NCI-H82 (cell line): ENCODE measurements around the gene TDP1.
"Not testable (repeated sequence)": the region's sequence is repeated elsewhere in the genome, so short reads cannot be mapped to it uniquely, and the experiment has no call there.

ENCODE experiments used
- DNase-seq: peaks from one replicate; lab custom pipeline; 2025; lab: John Stamatoyannopoulos, UW

Gene TDP1

DNA sequence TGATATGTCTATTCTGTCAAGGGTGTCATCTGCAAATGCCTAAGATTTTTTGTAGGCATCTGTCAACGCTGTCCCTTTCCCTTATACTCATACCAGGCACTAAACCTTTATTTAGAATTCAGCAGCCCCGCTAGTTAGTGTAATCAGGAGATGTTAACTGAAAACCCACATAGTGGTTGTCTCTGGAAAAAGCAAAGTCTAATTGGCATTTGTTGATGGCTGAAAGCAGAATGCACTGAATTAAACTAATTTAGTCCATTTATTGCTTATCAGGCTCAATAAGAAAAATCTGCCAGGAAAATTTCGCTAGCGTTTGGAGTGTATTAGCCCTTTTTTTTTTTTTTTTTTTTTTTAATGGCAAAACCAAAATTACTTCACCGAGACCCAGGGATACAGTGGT, 34.5 kb downstream of the TDP1 start:
- no peak for DNase-seq

DNA sequence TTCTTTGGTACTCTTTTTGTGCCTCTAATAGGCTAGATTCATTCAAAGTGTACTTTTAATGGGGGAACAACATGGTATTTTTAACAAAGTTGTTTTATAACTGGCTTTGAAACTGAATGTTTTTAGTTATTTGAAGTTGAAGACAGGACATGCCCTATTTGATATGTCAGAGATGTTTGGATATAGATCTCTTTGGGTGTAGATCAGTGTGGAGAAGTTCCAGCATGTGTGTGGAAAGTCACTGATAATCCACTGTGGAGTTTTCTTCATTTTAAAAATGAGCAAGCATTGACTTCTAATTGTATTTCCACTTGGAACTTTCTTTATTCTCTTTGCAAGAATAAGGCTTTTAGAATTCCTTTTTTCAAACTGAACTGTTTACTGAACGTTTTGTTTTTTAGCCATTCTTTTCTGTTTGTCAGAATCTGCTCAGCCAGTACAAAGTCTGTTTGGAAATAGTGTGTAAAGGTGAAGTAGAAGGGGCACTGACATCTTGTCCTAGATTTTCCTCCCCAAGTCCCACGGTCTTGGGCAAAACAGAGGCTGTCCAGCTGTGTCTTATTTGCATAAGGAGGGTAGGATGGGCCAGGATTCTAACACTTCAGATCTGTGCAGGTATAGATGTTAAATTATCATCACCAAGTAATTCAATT, 35.0 kb downstream of the TDP1 start:
- DNase-seq: no peak

DNA sequence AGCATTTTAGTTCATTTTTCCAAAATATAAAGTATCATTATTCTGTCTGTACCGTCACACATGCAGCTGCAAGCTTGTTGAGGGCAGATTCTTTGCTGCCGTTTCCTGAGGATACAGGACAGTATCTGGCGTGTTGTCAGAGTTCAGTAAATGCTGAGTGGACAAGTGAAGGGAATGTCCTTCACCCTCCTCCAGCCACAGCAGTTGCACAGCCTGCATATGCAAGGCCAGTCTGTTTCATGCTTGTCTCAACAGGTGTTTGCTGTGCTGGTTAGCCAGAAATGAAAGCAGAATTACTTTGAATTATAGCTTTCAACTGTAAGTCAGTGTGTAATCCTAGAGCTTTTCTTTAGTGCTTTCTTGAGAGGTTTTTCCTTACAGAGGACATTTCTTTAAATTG, 36.5 kb downstream of the TDP1 start:
- no peak for DNase-seq

DNA sequence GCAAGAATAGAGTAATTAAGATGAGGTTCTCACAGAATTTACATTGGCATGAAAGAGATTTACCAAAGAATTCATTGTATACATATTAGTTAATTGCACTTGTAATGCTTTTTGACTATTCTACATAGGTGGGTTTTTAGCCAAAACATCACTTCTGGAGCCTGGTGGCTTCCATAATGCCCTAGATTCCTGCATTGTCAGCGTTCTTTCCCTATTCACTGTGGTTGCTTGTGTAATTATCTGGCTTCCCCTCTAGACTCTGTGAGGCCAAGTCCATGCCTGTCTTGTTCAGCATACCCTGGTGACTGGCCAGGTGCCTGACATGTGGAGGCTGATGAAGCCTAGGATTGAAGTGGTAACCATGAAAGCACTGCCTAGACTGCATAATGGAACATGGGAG, 41.2 kb downstream of the TDP1 start:
- DNase-seq: no peak

DNA sequence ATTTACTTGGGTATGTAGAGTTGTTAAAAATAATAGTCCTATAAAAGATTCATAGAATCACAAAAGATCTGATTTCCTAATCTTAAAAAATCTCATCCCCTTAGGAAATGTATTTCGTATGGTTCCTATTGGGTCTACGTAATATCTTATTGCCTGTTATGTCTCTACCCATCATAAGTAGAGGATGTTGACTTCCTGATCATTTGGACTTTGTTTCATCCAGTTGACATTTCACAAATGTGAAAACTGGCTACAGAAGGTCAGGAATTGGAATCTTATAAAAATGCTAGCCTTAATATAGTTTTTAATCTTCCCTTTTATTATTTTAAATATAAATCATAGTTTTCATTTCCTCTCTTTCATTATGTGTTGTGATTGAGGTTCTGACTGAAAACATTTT, 45.2 kb downstream of the TDP1 start:
- no peak for DNase-seq

DNA sequence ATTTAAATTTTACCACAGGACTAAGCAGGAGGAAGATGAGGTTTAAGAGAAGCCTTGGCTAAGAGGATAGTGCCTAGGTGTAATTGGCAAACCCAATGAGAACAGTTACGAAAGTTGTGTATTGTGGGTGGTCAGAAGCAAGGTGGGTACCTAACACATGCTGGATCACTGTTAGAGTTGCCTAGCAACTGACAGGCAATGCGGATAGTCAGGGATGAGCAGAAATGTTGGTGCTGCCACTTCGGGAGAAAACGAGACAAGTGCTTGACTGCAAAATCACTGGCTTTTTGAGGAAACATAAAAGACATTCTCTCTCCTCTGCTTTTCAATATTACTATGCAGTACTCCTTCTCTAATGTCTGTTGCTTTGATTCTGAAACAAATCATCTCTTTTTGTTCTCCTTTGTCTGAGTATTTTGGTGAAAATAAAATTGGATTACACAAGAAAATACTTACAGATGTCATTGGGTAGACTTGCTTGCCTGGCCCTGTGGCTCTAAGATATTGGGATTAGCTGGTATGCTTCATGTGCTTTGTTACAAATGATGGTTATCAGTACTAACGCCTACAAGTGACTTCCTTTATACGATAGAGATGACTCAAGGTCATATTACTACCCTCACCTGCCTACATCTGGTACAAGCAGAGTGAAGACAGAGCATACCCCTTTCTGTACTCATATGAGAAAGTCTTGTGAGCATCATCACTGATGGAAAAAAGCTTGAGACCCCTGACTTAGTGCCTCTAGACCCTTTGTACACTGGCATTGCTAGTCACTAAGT, 48.0 kb downstream of the TDP1 start:
- peak; percentile 3 for DNase-seq

DNA sequence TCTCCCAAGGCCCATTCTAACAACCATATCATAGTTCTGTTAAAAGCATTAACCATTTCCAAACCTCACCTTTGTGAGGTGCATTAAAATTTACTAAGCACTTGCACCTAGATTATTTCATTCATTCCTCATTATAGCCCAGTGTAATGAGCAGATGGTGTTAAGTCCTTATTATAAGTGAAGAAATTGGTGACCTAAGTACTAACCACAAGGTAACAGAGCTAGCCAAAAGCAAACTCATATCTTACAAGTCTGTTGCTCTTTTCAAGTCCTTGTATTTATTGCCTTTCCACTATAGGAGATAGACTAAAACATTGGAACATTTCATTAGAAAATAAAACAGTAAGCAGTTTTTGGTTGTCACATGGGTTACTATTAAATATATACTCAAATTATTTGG, 49.7 kb downstream of the TDP1 start:
- DNase-seq: no peak

DNA sequence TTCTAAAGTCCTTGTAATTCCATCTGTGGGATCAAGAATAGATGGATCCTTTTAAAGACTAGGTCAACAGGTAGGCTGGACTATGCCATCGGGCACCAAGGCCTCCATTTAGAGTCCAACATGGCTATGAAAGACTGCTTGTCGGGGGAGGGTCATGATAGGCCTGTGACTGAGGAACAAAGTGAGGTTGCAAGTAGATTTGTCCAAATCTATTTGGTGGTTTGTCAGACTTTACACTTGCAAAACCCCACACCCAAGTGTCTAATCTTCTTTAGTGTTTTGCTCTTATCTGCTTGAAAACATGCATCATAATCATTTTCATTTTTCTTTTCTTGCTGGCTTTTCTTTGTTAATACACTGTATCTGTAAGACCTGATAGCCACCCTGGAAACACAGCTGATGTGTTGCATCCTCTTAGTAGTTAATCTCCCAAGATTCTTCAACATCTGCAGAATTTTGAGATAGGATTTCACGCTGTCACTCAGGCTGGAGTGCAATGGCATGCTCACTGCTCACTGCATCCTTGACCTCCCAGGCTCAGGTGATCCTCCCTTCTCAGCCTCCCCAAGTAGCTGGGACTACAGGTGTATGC, 50.3 kb downstream of the TDP1 start:
- DNase-seq: no peak

DNA sequence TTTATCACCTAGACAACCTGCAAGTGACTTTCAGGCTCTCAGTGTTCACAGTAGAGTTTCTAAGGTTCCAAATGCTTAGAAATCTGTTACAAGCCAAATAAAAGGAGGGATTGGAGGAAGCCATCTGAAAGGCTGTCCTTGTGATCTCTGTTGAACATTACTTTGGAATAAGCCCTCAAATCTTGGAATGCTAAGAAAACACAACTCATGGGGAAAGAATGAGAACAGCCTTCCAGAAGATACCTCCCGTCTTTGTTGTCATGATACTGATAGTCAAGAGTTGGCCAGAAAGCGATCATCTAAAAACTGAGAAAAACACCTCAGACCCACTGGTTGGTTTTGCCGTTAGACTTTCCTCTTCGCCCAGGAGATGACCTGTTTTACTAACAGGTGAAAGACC, 61.6 kb downstream of the TDP1 start:
- DNase-seq: no peak

DNA sequence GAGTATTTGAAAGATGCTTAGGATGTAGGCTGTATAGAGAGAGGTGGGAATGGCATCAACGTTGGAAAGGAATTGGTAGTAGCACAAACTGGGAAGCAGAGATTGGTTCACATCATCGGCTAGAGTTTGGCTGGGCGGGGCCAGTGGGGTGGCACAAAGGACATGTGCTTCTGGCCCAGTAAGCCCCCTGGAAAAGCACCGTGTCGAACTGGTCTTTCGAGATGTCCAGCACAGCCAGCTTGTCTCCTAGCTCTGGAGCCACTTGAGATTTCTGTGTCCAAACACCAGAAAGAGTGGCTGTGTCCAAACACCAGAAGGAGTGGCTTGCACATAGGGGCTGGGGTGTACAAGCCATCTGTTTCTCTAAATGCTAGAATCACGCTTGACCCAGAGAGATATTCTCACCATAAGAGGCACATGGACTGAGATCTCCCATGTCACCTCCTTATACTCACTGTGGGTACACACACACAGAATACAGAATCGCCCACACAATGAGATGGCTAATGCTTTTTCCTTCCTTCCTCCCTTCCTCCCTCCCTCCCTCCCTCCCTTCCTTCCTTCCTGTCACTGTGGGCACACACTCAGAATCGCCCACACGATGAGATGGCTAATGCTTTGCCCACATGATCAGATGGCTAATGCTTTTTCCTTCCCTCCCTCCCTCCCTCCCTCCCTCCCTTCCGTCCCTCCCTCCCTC, 64.2 kb downstream of the TDP1 start:
- DNase-seq: no peak

DNA sequence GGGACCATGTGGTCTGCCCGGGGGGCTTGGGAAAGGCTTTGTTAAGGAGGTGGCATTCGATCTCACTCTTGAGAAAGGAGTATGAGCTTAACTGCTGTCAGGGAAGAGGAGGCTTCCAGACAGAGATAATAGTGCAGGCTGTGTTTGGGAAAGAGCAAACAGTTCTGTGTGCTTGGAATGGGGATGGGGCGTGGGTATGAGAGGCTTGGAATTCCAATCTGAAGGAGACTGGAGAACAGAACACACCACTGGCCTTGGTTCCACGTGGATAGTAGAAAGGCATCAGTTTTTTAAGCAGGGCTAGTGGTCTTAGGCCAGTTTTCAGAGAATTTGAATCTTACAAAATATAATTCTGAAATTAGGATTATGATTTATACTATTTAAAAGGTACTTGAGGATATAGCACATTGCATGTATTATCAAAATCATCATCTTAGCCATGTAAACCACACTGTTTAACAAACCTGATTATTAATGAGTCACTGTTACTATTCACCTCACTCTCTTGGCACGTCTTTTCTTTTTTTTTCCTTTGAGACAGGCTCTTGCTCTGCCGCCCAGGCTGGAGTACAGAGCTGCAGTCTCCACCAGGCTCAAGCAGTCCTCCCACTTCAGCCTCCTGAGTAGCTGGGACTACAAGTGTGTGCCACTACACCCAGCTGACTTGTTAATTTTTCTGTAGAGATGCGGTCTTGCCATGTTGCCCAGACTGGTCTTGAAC, 67.6 kb downstream of the TDP1 start:
- no peak for DNase-seq

DNA sequence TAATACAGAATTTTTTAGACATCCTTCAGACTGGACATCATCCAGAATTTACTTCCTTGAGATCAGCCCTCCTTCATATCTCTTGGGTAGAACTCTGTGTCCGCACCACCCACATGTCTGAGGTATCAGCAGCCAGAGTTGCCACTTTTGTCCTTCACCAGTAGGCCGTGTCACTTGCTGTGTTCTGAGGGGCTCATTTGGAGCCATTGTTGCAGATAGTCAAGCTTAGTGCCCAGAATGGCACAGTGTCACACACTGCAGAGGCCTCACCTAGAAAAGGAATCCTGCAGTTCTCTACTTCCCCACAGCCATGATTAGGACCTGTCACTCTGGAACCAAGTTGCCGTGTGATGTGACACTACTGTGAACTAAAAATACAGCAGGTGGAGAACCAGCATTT, 69.2 kb downstream of the TDP1 start:
- DNase-seq: no peak

DNA sequence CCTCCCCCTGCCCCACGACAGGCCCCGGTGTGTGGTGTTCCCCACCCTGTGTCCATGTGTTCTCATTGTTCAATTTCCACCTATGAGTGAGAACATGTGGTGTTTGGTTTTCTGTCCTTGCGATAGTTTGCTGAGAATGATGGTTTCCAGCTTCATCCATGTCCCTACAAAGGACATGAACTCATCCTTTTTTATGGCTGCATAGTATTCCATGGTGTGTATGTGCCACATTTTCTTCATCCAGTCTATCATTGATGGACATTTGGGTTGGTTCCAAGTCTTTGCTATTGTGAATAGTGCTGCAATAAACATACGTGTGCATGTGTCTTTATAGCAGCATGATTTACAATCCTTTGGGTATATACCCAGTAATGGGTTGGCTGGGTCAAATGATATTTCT, 70.9 kb downstream of the TDP1 start:
- DNase-seq: not testable (repeated sequence)

DNA sequence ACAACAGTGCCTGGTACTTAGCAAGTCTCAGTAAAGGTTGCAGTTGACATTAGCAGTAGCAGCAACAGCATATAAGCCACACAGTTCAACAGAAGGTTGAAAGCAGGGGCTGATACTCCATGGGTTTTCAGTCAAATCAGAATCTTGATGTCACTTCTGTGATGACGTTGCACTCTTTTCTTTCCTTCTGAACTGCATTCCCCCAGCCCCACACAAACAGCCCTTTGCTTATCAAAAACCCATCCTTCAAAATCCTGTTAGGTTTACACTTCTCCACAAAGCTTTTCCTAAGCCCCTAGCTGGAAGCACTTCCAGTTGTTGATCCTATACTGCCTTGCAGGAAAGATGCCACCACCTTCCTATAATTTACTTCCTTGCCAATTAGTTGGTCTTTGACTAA, 72.1 kb downstream of the TDP1 start:
- DNase-seq: peak; percentile 77

DNA sequence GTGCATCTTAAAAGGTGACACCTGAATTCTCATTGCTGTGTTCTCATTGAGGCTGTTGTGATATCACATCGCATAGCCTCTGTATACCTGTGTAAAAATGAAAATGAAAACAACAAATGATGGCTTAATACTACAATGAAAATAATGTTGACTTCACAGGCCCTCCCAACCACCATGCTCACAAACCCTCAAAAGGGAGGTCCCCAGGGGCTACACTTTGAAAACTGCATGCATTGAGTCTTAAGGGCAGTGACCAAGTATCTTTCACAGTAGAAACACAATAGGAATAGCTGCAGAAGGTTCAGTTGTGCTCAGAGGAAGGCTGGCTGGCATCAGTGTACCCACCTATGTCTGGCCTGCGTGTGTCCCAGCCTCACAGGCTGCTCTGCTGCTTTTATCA, 78.4 kb downstream of the TDP1 start:
- DNase-seq: no peak

DNA sequence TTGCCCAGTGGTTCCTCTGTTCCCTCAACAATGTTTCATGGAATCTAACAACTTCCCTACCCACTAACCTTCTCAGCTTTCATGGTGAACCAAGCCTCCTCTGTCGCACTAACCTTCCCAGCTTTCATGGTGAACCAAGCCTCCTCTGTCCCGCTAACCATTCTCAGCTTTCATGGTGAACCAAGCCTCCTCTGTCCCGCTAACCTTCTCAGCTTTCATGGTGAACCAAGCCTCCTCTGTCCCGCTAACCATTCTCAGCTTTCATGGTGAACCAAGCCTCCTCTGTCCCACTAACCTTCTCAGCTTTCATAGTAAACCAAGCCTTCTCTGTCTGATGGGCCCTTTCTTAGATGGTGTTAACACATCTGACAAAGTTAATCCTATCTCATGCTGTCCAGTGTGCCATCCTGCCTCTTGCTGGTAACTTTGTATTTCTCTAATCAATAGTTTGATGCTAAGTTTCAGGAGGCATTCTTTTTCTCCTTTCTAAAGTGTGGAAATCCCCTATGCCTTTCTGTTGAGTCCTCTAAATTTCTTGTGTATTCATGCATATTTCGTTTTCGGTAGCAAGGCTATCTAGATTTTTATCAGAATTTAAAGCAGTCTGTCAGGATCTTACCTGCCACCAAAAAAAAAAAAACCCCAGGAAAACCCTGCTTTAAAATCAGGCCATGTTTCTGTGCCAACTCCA, 79.3 kb downstream of the TDP1 start:
- DNase-seq: peak; percentile 38

DNA sequence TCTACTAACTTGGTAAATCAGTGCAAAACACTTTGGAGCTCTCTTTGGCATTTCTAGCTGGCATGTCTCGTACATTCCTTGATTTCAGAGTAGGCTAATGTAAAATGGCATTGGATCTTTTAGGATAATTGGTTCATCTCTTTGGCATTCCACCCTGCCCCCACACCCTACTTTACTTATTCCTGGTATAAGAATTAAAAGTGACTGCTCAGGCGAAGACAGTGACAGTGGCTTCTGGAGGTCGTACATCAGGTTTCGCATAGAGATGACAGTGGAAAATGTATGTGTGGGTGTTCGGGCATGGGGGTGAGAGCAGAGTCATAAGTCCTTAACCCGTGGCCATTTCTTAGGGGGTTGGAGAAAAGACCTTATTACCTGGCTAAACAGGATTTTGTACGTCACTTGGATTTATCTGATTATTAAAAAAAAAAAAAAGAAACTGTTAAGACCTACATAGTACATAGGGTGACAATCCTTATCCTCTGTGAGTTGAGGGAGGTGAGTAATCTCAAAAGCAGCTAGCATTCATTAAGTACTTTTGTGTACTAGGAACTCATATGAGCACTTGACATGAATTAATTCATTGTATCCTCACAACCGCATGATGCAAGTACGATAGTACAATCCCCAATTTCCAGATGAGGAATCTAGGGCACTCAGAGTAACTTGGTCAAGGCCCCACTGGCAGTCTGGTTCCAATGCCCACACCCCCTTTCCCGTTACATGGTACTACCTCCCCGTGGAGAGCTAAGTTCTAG, 83.7 kb downstream of the TDP1 start:
- peak; percentile 54 for DNase-seq

DNA sequence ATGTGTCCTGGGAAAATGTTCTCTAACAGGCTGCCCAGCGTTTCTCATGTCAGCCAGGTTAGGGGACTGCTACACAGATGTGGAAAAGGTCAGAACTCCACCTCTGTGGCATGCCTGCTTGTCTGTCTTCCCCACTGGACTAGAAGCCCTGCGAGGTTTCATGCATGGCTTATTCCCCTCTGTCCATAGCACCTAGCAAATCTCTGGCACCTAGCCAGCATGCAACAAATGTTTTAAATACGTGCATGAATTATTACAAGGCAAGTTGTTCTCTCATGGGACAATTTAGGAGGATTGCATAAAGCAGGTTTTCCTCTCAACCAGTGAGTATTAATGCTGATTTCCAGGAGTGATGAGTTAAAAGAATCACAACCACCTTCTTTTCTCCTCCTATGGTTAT, 84.7 kb downstream of the TDP1 start:
- DNase-seq: no peak

DNA sequence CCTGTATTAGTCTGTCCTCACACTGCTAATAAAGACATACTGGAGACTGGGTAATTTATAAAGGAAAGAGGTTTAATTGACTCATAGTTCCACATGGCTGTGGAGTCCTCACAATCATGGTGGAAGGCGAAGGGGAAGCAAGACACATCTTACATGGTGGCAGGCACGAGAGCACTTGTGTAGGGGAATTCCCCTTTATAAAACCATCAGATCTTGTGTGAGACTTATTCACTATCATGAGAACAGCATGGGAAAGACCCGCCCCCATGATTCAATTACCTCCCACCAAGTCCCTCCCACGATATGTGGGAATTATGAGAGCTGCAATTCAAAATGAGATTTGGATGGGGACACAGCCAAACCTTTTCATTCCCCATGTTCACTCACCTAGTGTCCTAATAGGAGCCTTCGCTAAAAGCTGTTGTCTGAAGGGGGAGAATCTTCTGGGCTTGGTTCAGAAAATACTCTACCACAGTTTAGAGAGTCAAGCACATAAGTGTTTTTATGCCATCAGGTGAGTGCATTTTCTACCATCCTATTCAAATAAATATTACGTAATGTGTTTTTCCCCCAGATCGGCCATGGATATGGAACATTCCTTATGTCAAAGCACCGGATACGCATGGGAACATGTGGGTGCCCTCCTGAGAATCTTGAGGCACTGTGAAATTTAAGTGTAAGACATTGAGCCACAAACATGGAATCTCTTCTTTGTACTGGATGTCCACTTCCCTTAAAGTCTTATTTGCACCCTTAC, 86.9 kb downstream of the TDP1 start:
- no peak for DNase-seq

DNA sequence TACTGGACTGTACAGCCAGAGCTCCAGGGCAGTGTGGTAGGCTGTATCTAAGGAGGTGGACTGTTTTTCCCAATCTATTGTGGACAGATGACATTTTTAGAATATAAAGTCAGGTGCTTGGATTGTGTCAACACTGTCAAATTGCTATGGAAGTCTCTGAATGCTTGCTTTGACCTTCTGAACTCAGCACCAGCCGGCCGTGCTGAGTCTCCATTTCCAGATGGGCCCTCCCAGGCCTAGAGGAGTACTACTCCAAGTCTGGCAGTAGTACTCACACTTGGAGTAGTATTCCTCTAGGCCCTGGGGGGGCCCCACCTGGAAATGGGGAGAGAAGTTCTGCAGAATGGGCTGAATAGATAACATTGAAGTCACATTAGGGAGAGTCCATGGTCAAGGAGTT, 89.9 kb downstream of the TDP1 start:
- DNase-seq: no peak
